Rectal smooth muscle tissue (tissue), 1 donor: ENCODE data around the gene PAX9.

ENCODE experiments used
- H3K27ac ChIP-seq: one replicate; pipeline ENCODE4 v1.7.0; 2013; ENCODE audit warnings: low read depth, low read length, inconsistent platforms
- H3K27me3 ChIP-seq: one replicate; pipeline ENCODE4 v1.7.0; 2013; ENCODE audit warnings: low read length; ENCODE audit not compliant: control insufficient read depth, insufficient read depth
- H3K36me3 ChIP-seq: one replicate; pipeline ENCODE4 v1.7.0; 2013; ENCODE audit warnings: low read length; ENCODE audit not compliant: control insufficient read depth, insufficient read depth
- H3K4me1 ChIP-seq: one replicate; pipeline ENCODE4 v1.7.0; 2013; ENCODE audit warnings: low read length; ENCODE audit not compliant: control insufficient read depth, insufficient read depth
- H3K4me3 ChIP-seq: one replicate; pipeline ENCODE4 v1.7.0; 2013; ENCODE audit warnings: low read length
- H3K9ac ChIP-seq: one replicate; pipeline ENCODE4 v1.7.0; 2013; ENCODE audit warnings: low read length

Gene PAX9

GRCh38 chr14:36700651-36701050 is 39.0 kb downstream of the PAX9 start:
- Histone ChIP-seq H3K4me3 (no peak overlapping the region), H3K9ac (no peak overlapping the region), H3K36me3 (no peaks in the 10 kb centered on the region), H3K27me3 (no peaks in the 10 kb centered on the region), H3K27ac (no peak overlapping the region), H3K4me1 (no peaks in the 10 kb centered on the region)

- Histone ChIP-seq H3K4me1 (no peaks in the 10 kb centered on the region), H3K27ac (no peak overlapping the region), H3K4me3 (no peak overlapping the region), H3K36me3 (no peaks in the 10 kb centered on the region), H3K27me3 (no peaks in the 10 kb centered on the region), H3K9ac (no peak overlapping the region)
Observed at GRCh38 chr14:36701132-36701531, 39.5 kb downstream of the PAX9 start.

DNA sequence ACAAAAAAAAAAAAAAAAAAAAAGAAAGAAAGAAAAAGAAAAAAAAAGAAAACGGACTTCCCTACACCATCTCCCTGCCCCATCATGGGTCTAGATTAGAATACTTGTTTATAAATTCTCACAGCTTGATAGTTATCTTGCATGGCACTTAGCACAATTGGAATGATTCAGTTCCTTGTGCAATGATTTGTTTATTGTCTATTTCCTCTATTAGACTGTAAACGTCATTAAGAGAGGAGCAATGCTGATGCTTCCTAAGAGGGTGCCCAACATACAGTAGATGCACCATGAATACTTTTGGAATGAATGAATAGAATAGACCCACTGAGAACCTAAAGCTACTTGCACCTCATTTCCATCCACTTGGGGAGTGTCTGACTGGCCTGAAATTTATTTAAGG is 40.8 kb downstream of the PAX9 start:
- no peak overlapping the region for H3K4me3 ChIP-seq
- H3K9ac ChIP-seq, result no peak overlapping the region
- no peaks in the 10 kb centered on the region for H3K27me3 ChIP-seq
- H3K27ac ChIP-seq, result no peak overlapping the region
- H3K4me1 ChIP-seq, result no peaks in the 10 kb centered on the region
- H3K36me3 ChIP-seq, result no peaks in the 10 kb centered on the region

GRCh38 chr14:36707570-36707969 is 45.9 kb downstream of the PAX9 start:
- Histone ChIP-seq H3K27ac (no peak overlapping the region), H3K27me3 (no peaks in the 10 kb centered on the region), H3K36me3 (no peaks in the 10 kb centered on the region), H3K9ac (no peak overlapping the region), H3K4me1 (no peaks in the 10 kb centered on the region), H3K4me3 (no peak overlapping the region)

- Histone ChIP-seq H3K4me3 (no peak overlapping the region), H3K36me3 (no peaks in the 10 kb centered on the region), H3K9ac (no peak overlapping the region), H3K27me3 (no peaks in the 10 kb centered on the region), H3K4me1 (no peaks in the 10 kb centered on the region), H3K27ac (no peak overlapping the region)
Observed at GRCh38 chr14:36713960-36714703, 52.5 kb downstream of the PAX9 start.

GRCh38 chr14:36716614-36717184 is 55.0 kb downstream of the PAX9 start:
- H3K36me3 ChIP-seq, result no peaks in the 10 kb centered on the region
- H3K27me3 ChIP-seq, result no peaks in the 10 kb centered on the region
- H3K9ac ChIP-seq, result no peak overlapping the region
- no peak overlapping the region for H3K27ac ChIP-seq
- H3K4me3 ChIP-seq, result no peak overlapping the region
- H3K4me1 ChIP-seq, result no peaks in the 10 kb centered on the region

DNA sequence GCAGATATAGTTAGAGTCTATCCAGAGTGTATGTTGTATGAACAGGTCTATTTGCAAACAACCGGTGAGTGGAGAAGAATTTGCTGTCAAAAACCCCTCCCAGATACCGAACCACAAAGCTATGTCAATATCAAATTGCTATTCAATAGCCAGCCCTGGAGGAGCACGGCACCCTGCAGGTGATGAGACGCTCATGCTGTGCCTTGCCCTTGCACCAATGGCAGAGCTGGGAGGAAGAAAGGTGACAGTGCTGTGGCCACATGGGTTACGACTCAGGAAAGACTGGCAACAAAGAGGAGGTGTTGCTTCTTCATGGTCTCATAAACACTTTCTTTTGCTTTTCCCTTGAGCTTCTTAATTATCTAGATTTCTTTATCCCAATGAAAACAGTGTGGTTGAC is 55.7 kb downstream of the PAX9 start:
- no peaks in the 10 kb centered on the region for H3K36me3 ChIP-seq
- no peak overlapping the region for H3K27ac ChIP-seq
- H3K4me3 ChIP-seq, result no peak overlapping the region

GRCh38 chr14:36718216-36718615 is 56.6 kb downstream of the PAX9 start:
- no peak overlapping the region for H3K9ac ChIP-seq
- no peak overlapping the region for H3K27ac ChIP-seq
- no peaks in the 10 kb centered on the region for H3K27me3 ChIP-seq
- H3K4me3 ChIP-seq, result no peak overlapping the region
- H3K4me1 ChIP-seq, result no peaks in the 10 kb centered on the region
- H3K36me3 ChIP-seq, result no peaks in the 10 kb centered on the region

More for the DNA sequence above, 55.7 kb downstream of the PAX9 start:
- Histone ChIP-seq H3K4me1 (no peaks in the 10 kb centered on the region), H3K9ac (no peak overlapping the region), H3K27me3 (no peaks in the 10 kb centered on the region)

- Histone ChIP-seq H3K27me3 (no peaks in the 10 kb centered on the region), H3K9ac (no peak overlapping the region), H3K36me3 (no peaks in the 10 kb centered on the region)
Observed at GRCh38 chr14:36719823-36720222, 58.2 kb downstream of the PAX9 start.

DNA sequence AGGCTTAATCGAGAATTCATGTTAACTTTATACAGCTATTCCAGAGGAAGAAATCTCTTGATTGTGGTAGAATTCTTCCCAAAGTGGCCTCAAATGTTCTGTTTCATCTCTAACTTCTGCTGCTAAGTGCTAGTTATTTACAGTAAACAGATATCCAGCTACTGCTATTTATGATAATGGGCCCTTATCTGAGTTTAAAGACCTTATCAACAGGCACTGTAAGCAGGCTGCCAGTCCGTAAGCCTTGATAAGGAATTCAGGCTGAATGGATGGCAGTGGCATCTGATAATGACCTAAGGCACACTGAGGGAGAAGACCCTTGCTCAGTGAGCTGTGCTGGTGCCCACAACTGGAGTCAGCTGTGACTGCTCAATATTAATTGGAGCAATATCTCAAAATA is 59.0 kb downstream of the PAX9 start:
- Histone ChIP-seq H3K4me3 (no peak overlapping the region), H3K9ac (no peak overlapping the region), H3K27me3 (no peaks in the 10 kb centered on the region), H3K27ac (no peak overlapping the region), H3K36me3 (no peaks in the 10 kb centered on the region), H3K4me1 (no peaks in the 10 kb centered on the region)

More at GRCh38 chr14:36719823-36720222, 58.2 kb downstream of the PAX9 start:
- no peak overlapping the region for H3K27ac ChIP-seq
- H3K4me1 ChIP-seq, result no peaks in the 10 kb centered on the region
- no peak overlapping the region for H3K4me3 ChIP-seq

GRCh38 chr14:36721877-36722276 is 60.2 kb downstream of the PAX9 start:
- Histone ChIP-seq H3K4me3 (no peak overlapping the region), H3K9ac (no peak overlapping the region)

GRCh38 chr14:36723530-36723929 is 61.9 kb downstream of the PAX9 start:
- H3K4me3 ChIP-seq, result no peak overlapping the region
- H3K4me1 ChIP-seq, result no peaks in the 10 kb centered on the region
- no peaks in the 10 kb centered on the region for H3K36me3 ChIP-seq
- no peak overlapping the region for H3K27ac ChIP-seq
- H3K27me3 ChIP-seq, result no peaks in the 10 kb centered on the region
- no peak overlapping the region for H3K9ac ChIP-seq

More at GRCh38 chr14:36721877-36722276, 60.2 kb downstream of the PAX9 start:
- Histone ChIP-seq H3K27me3 (no peaks in the 10 kb centered on the region), H3K27ac (no peak overlapping the region), H3K36me3 (no peaks in the 10 kb centered on the region), H3K4me1 (no peaks in the 10 kb centered on the region)

- H3K9ac ChIP-seq, result no peak overlapping the region
- no peaks in the 10 kb centered on the region for H3K27me3 ChIP-seq
- H3K36me3 ChIP-seq, result no peaks in the 10 kb centered on the region
- H3K4me1 ChIP-seq, result no peaks in the 10 kb centered on the region
- H3K4me3 ChIP-seq, result no peak overlapping the region
- H3K27ac ChIP-seq, result no peak overlapping the region
Observed at GRCh38 chr14:36724162-36724561, 62.5 kb downstream of the PAX9 start.
